Brain microvascular endothelial cell (primary cell): ENCODE data around the gene NAA80.

Source experiments
- DNase-seq: peaks from one replicate; pipeline ENCODE4 v3.0.0-alpha.2; 2020
- H3K27ac ChIP-seq: fragments of 250-450 bp; sonication (Bioruptor Pico); 2 replicates; pipeline ENCODE4 v1.5.1; 2020; ENCODE audit warnings: mild to moderate bottlenecking, moderate library complexity
- H3K27me3 ChIP-seq: fragments of 250-450 bp; sonication (Bioruptor Pico); replicated peaks from 2 replicates; pipeline ENCODE4 v1.5.1; 2020; ENCODE audit warnings: mild to moderate bottlenecking
- H3K36me3 ChIP-seq: fragments of 250-450 bp; sonication (Bioruptor Pico); replicated peaks from 2 replicates; pipeline ENCODE4 v1.5.1; 2020; ENCODE audit warnings: mild to moderate bottlenecking
- H3K4me3 ChIP-seq: 2 replicates; pipeline ENCODE4 v1.5.1; 2011; ENCODE audit warnings: low read depth, mild to moderate bottlenecking, control low read depth, low read length, moderate library complexity
- in situ Hi-C: cut with HindIII; loops from 2 replicates; pipeline ENCODE4 v1.10.0; 2017; ENCODE audit warnings: low sequenced_read_pairs, low pct_ligation_motif_present
- TF ChIP-seq, protein P1 (sequence below): IDR thresholded peaks from 2 replicates; pipeline ENCODE4 v1.5.1; 2011; ENCODE audit warnings: low read depth, mild to moderate bottlenecking, moderate library complexity, low read length, control low read depth, inconsistent platforms; ENCODE audit errors: missing control alignments

Gene NAA80

DNA sequence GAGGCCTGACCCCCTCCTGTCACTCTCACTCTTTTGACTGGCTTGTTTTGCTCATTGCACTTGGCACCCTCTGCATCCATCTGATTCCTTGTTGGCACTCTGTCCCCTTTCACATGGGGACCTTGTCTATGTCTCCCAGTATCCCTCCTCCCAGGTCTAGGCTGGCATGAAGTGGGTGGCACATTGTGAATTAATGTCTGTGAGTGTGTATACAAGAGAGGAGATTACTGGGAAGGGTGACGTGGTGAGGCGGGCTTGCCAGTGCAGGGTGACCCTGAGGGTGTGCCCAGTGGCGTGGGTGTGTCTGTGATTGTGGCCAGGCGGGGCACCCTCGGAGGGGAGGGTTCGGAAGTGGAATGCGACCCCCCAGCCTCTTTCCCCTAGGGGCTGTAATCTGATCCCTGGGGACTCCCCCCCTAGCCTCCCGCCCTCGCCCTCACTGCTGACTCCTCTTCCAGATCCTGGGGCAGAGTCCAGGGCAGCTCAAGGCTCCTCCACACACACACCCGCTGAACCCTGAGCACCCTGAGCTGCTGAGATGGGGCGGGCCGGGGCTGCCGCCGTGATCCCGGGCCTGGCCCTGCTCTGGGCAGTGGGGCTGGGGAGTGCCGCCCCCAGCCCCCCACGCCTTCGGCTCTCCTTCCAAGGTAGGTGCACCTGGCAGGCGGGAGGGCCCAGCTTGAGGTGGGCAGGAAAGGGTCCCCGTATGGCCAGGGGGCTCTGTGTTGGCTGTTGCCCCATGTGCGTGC, 30.3 kb downstream of the NAA80 start, which contains the start of gene SEMA3B:
TSS of gene SEMA3B (plus strand) at position 445 of the 749 bp plus-strand sequence. CDS start at position 539, 94 bp downstream.
- Histone ChIP-seq H3K4me3 (no peak within 1 kb of the TSS), H3K36me3 (no peaks in the 10 kb centered on the region), H3K27me3 (peaks cover 6% of the 10 kb centered on the region), H3K27ac (no peak within 1 kb of the TSS)
- DNase-seq = no peak
- TF ChIP-seq, protein P1, sequence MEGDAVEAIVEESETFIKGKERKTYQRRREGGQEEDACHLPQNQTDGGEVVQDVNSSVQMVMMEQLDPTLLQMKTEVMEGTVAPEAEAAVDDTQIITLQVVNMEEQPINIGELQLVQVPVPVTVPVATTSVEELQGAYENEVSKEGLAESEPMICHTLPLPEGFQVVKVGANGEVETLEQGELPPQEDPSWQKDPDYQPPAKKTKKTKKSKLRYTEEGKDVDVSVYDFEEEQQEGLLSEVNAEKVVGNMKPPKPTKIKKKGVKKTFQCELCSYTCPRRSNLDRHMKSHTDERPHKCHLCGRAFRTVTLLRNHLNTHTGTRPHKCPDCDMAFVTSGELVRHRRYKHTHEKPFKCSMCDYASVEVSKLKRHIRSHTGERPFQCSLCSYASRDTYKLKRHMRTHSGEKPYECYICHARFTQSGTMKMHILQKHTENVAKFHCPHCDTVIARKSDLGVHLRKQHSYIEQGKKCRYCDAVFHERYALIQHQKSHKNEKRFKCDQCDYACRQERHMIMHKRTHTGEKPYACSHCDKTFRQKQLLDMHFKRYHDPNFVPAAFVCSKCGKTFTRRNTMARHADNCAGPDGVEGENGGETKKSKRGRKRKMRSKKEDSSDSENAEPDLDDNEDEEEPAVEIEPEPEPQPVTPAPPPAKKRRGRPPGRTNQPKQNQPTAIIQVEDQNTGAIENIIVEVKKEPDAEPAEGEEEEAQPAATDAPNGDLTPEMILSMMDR = no peak
- in situ Hi-C loops = no loop called here

DNA sequence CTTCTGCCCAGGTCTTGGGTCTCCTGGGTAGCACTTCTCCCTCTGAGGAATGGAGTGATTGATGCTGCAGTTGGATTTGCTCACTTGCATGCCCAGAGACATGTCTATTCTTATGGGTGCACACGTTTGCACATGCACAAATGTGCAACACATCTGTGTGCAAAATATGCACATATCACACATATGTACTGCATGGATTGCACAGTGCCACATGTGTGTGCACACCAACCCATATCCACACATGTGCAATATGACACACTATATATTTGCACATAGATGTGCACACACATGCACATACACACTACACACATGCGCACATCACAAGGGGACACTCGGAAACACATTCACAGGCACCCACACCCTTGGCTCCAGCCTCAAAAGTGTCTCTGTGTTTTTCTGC, 30.9 kb downstream of the NAA80 start:
- DNase-seq = no peak
- Histone ChIP-seq H3K27me3 (peaks cover under 1% of the 10 kb centered on the region), H3K4me3 (no peak overlapping the region), H3K36me3 (no peaks in the 10 kb centered on the region), H3K27ac (no peak overlapping the region)
- TF ChIP-seq, protein P1 = no peak
- in situ Hi-C loops = no loop called here

DNA sequence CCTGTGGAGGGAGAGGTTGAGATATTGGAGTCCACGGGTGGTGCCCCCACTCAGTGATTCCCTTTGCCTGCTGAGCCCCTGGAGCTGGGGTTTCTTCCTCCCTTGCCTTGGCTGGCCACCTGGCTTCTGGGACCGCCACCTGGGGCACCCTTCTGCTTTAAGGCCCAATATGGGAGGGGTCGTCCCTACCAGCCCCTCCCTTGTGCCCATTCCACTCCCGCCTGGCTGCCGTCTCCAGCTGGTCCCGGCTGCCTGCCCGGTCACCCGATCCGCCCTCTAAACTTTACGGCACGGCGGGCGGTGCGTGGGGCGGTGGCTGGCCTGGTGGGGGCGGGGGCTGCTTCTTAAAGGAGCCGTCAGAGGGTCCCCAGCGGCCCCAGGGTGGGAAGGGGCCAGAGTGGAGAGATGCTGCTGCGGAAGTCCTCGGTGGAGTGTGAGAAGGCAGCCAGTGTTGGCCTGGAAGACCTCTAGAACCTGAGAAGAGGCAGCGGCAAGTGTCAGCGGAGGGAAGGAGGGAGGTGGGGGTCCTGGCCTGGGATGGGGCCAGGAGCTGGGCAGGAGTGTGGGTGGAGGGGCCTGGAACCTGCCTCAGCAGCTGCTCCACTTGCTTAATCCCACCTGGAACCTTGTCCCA, 31.8 kb downstream of the NAA80 start:
- H3K27ac ChIP-seq = no peak overlapping the region
- TF ChIP-seq, protein P1 = no peak
- H3K36me3 ChIP-seq = no peaks in the 10 kb centered on the region
- in situ Hi-C loops = no loop called here
- no peaks in the 10 kb centered on the region for H3K27me3 ChIP-seq
- DNase-seq = no peak
- peak overlapping the region; percentile 48 for H3K4me3 ChIP-seq

DNA sequence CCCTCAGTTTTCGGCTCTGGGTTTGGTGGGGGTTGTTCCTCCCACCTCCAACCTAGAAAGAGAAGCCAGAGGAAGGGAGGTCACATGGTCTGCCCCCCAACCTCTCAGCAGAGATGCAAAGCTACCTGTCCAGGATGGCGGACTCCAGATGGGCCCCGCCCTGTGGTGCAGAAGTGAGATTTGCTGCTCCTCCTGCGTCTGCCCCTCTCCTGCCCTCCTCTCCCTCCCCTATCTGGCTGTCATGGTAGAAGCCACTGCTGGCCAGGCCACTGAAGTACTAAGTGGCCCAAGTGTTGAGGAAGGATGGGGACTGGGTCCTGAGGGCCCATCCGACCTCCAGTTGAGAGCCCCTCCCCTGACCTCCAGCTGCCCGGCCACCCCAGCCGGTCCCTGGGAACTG, 32.4 kb downstream of the NAA80 start:
- Histone ChIP-seq H3K4me3 (peak overlapping the region; percentile 48), H3K27me3 (no peaks in the 10 kb centered on the region), H3K27ac (no peak overlapping the region), H3K36me3 (no peaks in the 10 kb centered on the region)
- DNase-seq = no peak
- in situ Hi-C loops = no loop called here
- TF ChIP-seq, protein P1 = no peak

DNA sequence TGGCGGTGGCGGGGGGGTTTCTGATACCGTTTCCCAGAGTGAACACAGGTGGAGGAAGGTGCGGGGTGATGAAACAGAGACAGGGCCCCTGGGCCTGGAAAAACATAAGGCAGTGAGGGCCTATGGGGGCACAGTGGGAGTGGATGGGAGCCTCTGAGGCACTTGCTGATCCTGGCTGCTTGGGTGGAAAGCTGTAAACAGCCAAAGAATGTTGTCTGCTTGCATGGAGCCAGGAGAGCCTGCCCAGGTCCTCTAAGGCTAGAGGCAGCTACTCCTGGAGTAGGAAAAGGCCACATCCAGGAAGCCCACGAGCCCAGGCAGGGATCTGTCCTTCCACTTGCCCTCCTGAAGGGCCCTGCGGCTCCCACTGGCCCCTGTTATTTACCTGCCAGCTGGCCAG, 33.2 kb downstream of the NAA80 start:
- TF ChIP-seq, protein P1 = no peak
- Histone ChIP-seq H3K4me3 (no peak overlapping the region), H3K27me3 (no peaks in the 10 kb centered on the region), H3K36me3 (no peaks in the 10 kb centered on the region), H3K27ac (no peak overlapping the region)
- DNase-seq = no peak
- in situ Hi-C loops = no loop called here

DNA sequence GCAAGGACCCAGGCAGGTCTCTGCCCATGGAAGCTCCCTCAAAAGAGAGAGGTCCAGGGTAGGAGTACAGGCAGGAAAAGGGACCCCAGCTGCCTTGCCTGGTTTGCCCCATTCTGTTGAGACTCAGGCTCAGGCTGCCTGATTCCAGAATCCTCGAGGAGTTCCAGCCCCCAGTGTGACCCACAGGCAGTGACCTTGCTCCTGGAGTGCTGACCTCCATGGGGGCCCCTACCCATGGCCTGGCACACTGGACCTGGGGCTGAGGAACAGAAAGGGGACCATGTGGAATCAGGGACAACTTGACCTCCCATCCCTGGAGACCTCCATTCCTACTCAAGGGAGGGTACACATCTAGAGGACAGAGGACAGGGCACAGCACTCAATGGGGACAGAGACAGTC, 33.6 kb downstream of the NAA80 start:
- in situ Hi-C loops = no loop called here
- H3K27ac ChIP-seq = no peak overlapping the region
- no peak overlapping the region for H3K4me3 ChIP-seq
- TF ChIP-seq, protein P1 = no peak
- no peak for DNase-seq
- H3K27me3 ChIP-seq = no peaks in the 10 kb centered on the region
- no peaks in the 10 kb centered on the region for H3K36me3 ChIP-seq
